MM.1S (cell line): ENCODE data around the gene TSHZ1.

Source experiments
- DNase-seq: peaks from one replicate; pipeline ENCODE4 v3.0.0-alpha.2; 2015
- H2AFZ ChIP-seq: fragments of 300-600 bp; sonication (generic); 2 replicates; pipeline ENCODE4 v1.6.0; 2016; ENCODE audit warnings: antibody characterized with exemption, low read length
- H3F3A ChIP-seq: fragments of 300-600 bp; sonication (generic); 2 replicates; pipeline ENCODE4 v1.6.1; 2016; ENCODE audit warnings: mild to moderate bottlenecking, antibody characterized with exemption, low read length, moderate library complexity, mixed read lengths; ENCODE audit not compliant: insufficient read depth
- H3K27ac ChIP-seq: fragments of 300-600 bp; sonication (generic); 2 replicates; pipeline ENCODE4 v1.5.1; 2016; ENCODE audit warnings: mild to moderate bottlenecking, low read length
- H3K27me3 ChIP-seq: fragments of 300-600 bp; sonication (generic); replicated peaks from 2 replicates; pipeline ENCODE4 v1.6.0; 2016; ENCODE audit warnings: low read length; ENCODE audit not compliant: insufficient read depth
- H3K36me3 ChIP-seq: fragments of 300-600 bp; sonication (generic); replicated peaks from 2 replicates; pipeline ENCODE4 v1.6.1; 2016; ENCODE audit warnings: mild to moderate bottlenecking, low read length, mixed read lengths; ENCODE audit not compliant: insufficient read depth
- H3K4me1 ChIP-seq: fragments of 300-600 bp; sonication (generic); 2 replicates; pipeline ENCODE4 v1.6.1; 2016; ENCODE audit warnings: low read length, mixed read lengths
- H3K4me2 ChIP-seq: fragments of 300-600 bp; sonication (generic); 2 replicates; pipeline ENCODE4 v1.6.0; 2016; ENCODE audit warnings: low read depth, low read length
- H3K4me3 ChIP-seq: fragments of 300-600 bp; sonication (generic); 2 replicates; pipeline ENCODE4 v1.5.1; 2016; ENCODE audit warnings: low read length, mixed read lengths
- H3K79me2 ChIP-seq: fragments of 300-600 bp; sonication (generic); 2 replicates; pipeline ENCODE4 v1.6.1; 2016; ENCODE audit warnings: mixed run types, low read length, mixed read lengths
- H3K9ac ChIP-seq: fragments of 300-600 bp; sonication (generic); 2 replicates; pipeline ENCODE4 v1.6.1; 2016; ENCODE audit warnings: low read length, mixed read lengths
- H3K9me2 ChIP-seq: fragments of 300-600 bp; sonication (generic); replicated peaks from 2 replicates; pipeline ENCODE4 v1.6.1; 2016; ENCODE audit warnings: mild to moderate bottlenecking, low read length, mixed read lengths; ENCODE audit not compliant: insufficient read depth
- H3K9me3 ChIP-seq: fragments of 300-600 bp; sonication (generic); replicated peaks from 2 replicates; pipeline ENCODE4 v1.6.1; 2016; ENCODE audit warnings: mild to moderate bottlenecking, low read length, mixed read lengths; ENCODE audit not compliant: insufficient read depth
- H4K20me1 ChIP-seq: fragments of 300-600 bp; sonication (generic); 2 replicates; pipeline ENCODE4 v1.6.1; 2016; ENCODE audit warnings: mild to moderate bottlenecking, low read length, moderate library complexity, mixed read lengths; ENCODE audit not compliant: insufficient read depth
- CTCF ChIP-seq: fragments of 300-600 bp; sonication (generic); IDR thresholded peaks from 2 replicates; pipeline ENCODE4 v1.5.1; 2016; ENCODE audit warnings: antibody characterized with exemption, low read length, mixed read lengths
- EZH2 ChIP-seq: fragments of 300-600 bp; sonication (generic); optimal IDR thresholded peaks from 2 replicates; pipeline ENCODE3; 2017; ENCODE audit warnings: low read depth, mild to moderate bottlenecking, antibody characterized with exemption, low read length, mixed read lengths
- EZH2phosphoT487 ChIP-seq: fragments of 300-600 bp; sonication (generic); IDR thresholded peaks from 2 replicates; pipeline ENCODE4 v1.6.1; 2018; ENCODE audit warnings: antibody characterized with exemption, low read length

TSHZ1 gene

GRCh38 chr18:75276818-75277609 lies 66.4 kb downstream of the TSHZ1 start:
- no peak overlapping the region for H2AFZ ChIP-seq
- H3K27ac ChIP-seq: no peak overlapping the region
- H3K27me3 ChIP-seq: no peaks in the 10 kb centered on the region

GRCh38 chr18:75277610-75277928 lies 67.0 kb downstream of the TSHZ1 start:
- Histone ChIP-seq H3K27me3 (no peaks in the 10 kb centered on the region), H3K9me2 (no peaks in the 10 kb centered on the region), H3K4me3 (no peak overlapping the region), H3K9me3 (no peaks in the 10 kb centered on the region), H3F3A (no peaks in the 10 kb centered on the region), H2AFZ (no peak overlapping the region), H3K4me2 (no peak overlapping the region), H4K20me1 (no peaks in the 10 kb centered on the region), H3K27ac (no peak overlapping the region), H3K9ac (no peak overlapping the region), H3K36me3 (no peaks in the 10 kb centered on the region), H3K79me2 (no peaks in the 10 kb centered on the region; the same call in none of the 2 replicates), H3K4me1 (no peaks in the 10 kb centered on the region)
- TF ChIP-seq EZH2: no peak
- no peak for TF ChIP-seq CTCF
- TF ChIP-seq EZH2phosphoT487: no peak
- no peak for DNase-seq

More at GRCh38 chr18:75276818-75277609, 66.4 kb downstream of the TSHZ1 start:
- Histone ChIP-seq H3K4me2 (no peak overlapping the region), H3F3A (no peaks in the 10 kb centered on the region), H3K9me2 (no peaks in the 10 kb centered on the region), H3K9ac (no peak overlapping the region), H3K4me3 (no peak overlapping the region), H3K79me2 (no peaks in the 10 kb centered on the region; the same call in none of the 2 replicates), H3K36me3 (no peaks in the 10 kb centered on the region), H3K9me3 (no peaks in the 10 kb centered on the region), H3K4me1 (no peaks in the 10 kb centered on the region), H4K20me1 (no peaks in the 10 kb centered on the region)
- TF ChIP-seq EZH2 (no peak), CTCF (no peak), EZH2phosphoT487 (no peak)
- no peak for DNase-seq

GRCh38 chr18:75279381-75279780 lies 68.8 kb downstream of the TSHZ1 start:
- H3K27me3 ChIP-seq: no peaks in the 10 kb centered on the region
- H3K9me2 ChIP-seq: no peaks in the 10 kb centered on the region
- no peak for DNase-seq
- H3K27ac ChIP-seq: no peak overlapping the region
- no peaks in the 10 kb centered on the region for H4K20me1 ChIP-seq
- no peaks in the 10 kb centered on the region; the same call in 1 of the 2 replicates for H3K79me2 ChIP-seq
- H3K9me3 ChIP-seq: no peaks in the 10 kb centered on the region
- TF ChIP-seq EZH2 (no peak), CTCF (no peak)
- no peaks in the 10 kb centered on the region for H3K4me1 ChIP-seq
- H2AFZ ChIP-seq: no peak overlapping the region
- H3K36me3 ChIP-seq: no peaks in the 10 kb centered on the region
- H3K4me3 ChIP-seq: no peak overlapping the region
- no peaks in the 10 kb centered on the region for H3F3A ChIP-seq
- H3K4me2 ChIP-seq: no peak overlapping the region
- no peak overlapping the region for H3K9ac ChIP-seq
